Measurements from ENCODE around the gene OR10V1. TPM values are rescaled to one million over a fixed set of nuclear protein-coding genes. Genes with fewer than 3 reads are reported as not detected.

OR10V1 gene
- total RNA-seq, 1 experiment from 2014 or later: not detected

Other genes starting within 250 kb of the OR10V1 start
- not detected in 2 replicates for gene OR4D10, start 240.5 kb downstream of the OR10V1 start, total RNA-seq (2014; rRNA removed; shearing (Covaris generic); ENCODE audit: low replicate concordance)
- gene OR4D11, start 210.3 kb downstream of the OR10V1 start, total RNA-seq (2014; rRNA removed; shearing (Covaris generic); ENCODE audit: low replicate concordance): not detected in 2 replicates
- not detected in 2 replicates for gene OR4D9, start 202.3 kb downstream of the OR10V1 start, total RNA-seq (2014; rRNA removed; shearing (Covaris generic); ENCODE audit: low replicate concordance)
- gene OSBP, start 98.1 kb downstream of the OR10V1 start, total RNA-seq (2014; rRNA removed; shearing (Covaris generic); ENCODE audit: low replicate concordance): 19.1 and 23.8 TPM in 2 replicates
- gene PATL1, start 44.8 kb downstream of the OR10V1 start, total RNA-seq (2014; rRNA removed; shearing (Covaris generic); ENCODE audit: low replicate concordance): 8.4 and 9.9 TPM in 2 replicates
- 5.6 and 9.4 TPM in 2 replicates for gene STX3, start 41.5 kb upstream of the OR10V1 start, total RNA-seq (2014; rRNA removed; shearing (Covaris generic); ENCODE audit: low replicate concordance)
- gene MRPL16, start 96.9 kb upstream of the OR10V1 start, total RNA-seq (2014; rRNA removed; shearing (Covaris generic); ENCODE audit: low replicate concordance): 71.5 and 139 TPM in 2 replicates
- not detected in 2 replicates for gene CBLIF, start 131.7 kb upstream of the OR10V1 start, total RNA-seq (2014; rRNA removed; shearing (Covaris generic); ENCODE audit: low replicate concordance)
- not detected in 2 replicates for gene TCN1, start 152.6 kb upstream of the OR10V1 start, total RNA-seq (2014; rRNA removed; shearing (Covaris generic); ENCODE audit: low replicate concordance)
- not detected in 2 replicates for gene OOSP3, start 164.9 kb upstream of the OR10V1 start, total RNA-seq (2014; rRNA removed; shearing (Covaris generic); ENCODE audit: low replicate concordance)
- gene OOSP1, start 224.6 kb upstream of the OR10V1 start, total RNA-seq (2014; rRNA removed; shearing (Covaris generic); ENCODE audit: low replicate concordance): not detected in 2 replicates